ENCODE results near the gene HPCAL1.
"Not testable (repeated sequence)": the region's sequence is repeated elsewhere in the genome, so short reads cannot be mapped to it uniquely, and the experiment has no call there.

Gene HPCAL1

DNA sequence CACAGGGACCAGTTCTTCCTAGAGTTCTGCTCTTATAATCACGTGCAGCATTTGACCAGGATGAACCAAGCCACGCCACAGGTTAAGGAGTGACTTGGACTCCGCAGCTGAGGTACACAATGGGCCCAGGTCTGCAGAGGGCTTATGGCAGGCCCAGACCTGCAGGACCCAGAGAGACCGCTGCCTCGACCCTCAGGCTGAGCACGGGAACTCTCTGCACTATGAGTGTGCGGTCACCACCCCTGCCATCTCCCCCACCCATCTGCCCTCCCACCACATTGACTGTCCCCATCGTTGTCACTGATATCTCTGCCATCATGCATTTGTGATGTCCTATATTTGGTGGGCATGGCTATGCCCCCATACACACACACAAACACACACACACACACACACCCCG, 45.7 kb upstream of the HPCAL1 start:
- no peak for DNase-seq (ENCODE audit: low read depth)
- no peak for TF ChIP-seq CTCF (IDR thresholded peaks at IDR 0.05; ENCODE audit: low read depth, low read length, missing control alignments)
- no peak overlapping the region for H3K4me3 ChIP-seq (ENCODE audit: low read depth, low read length)

DNA sequence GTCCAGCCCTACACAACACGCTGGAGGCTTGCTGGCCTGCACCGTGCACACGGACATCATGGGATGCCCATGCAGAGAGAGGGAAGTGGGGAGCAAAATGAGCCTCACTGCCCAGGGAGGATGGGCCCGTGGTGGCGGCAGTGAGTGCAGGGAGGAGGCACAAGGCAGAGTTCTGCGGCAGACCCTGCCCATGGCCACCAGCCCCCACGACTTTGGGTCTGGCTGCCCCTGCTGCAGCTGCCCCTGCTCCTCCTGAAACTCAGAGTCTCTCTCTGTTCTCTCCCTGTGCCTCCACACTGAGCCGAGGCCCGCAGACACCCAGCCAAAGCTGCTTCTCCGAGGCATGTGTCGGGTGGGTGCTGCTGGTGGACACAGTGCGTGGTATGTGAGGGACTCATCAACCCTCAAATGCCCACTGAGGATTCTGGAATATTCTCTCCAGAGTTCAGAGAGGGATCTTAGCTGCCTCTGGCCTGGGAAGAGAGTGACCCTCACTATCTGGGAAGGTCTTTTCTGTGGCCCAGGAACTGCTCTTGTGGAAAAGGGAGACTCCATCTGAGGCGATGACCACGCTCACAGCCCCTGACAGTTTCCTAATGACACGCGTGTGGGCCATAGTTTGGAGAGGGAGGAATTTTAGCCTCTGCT, 45.1 kb upstream of the HPCAL1 start:
- no peak overlapping the region for H3K4me3 ChIP-seq (ENCODE audit: low read depth, low read length)
- no peak for TF ChIP-seq CTCF (IDR thresholded peaks at IDR 0.05; ENCODE audit: low read depth, low read length, missing control alignments)
- DNase-seq (ENCODE audit: low read depth), result no peak

DNA sequence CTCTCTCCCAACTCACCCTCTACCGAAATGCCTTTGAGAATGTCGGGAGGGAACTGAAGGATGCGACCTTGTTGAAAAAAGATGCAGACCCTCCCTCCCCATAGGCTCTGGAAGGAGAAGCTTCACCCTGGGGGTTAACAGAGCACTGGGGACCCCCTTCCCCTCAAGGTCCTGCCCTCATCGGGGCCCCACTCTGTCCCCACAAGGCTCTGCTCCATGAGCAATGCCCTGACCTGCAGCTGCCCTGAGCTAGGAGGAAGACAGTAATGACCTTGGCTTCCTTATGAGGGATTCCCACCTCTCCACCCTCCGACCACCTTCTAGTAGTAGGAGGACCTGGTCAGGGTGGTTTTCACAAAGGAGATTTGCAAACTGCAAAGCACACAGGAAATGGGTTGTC, 44.4 kb upstream of the HPCAL1 start:
- DNase-seq (ENCODE audit: low read depth), result no peak
- H3K4me3 ChIP-seq (ENCODE audit: low read depth, low read length), result no peak overlapping the region
- TF ChIP-seq CTCF (IDR thresholded peaks at IDR 0.05; ENCODE audit: low read depth, low read length, missing control alignments), result no peak

DNA sequence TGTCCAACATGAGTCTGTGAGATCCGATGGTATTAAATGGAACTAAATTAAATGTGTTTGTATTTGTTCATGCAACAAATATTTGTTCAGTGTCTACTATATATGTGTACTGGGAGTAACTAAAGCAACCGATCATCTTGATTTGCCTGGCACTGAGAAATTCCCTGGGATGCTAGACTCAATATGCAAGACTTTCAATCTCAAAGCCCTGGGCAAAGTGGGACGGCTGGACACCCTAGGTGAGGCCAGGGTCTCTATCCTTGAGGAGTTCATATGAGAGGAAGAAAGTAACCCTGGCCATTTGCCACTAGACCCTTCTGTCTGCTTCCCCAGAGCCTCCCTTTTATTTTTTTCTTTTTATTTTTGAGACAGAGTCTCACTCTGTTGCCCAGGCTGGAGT, 44.0 kb upstream of the HPCAL1 start:
- no peak for DNase-seq (ENCODE audit: low read depth)
- no peak for TF ChIP-seq CTCF (IDR thresholded peaks at IDR 0.05; ENCODE audit: low read depth, low read length, missing control alignments)
- H3K4me3 ChIP-seq (ENCODE audit: low read depth, low read length), result no peak overlapping the region

DNA sequence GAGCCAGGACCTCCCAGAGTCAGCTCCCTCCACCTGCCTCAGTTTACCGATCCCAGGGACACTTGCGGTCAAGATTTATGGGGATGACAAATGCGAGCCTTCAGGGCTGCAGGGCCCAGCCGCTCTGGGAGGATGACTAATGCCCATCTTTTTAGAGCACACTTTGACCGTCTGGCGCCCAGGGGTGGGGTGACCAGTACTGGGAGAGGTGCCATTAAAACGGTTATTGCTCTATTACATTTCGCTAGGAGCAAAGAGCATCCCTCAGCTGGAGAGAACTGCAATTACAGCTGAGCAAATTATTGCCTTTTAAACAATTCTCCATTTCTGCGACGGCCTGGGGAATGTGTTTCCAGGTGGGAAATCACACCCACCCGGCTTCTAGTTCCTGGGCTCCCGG, 42.6 kb upstream of the HPCAL1 start:
- TF ChIP-seq CTCF (IDR thresholded peaks at IDR 0.05; ENCODE audit: low read depth, low read length, missing control alignments), result no peak
- no peak for DNase-seq (ENCODE audit: low read depth)
- no peak overlapping the region for H3K4me3 ChIP-seq (ENCODE audit: low read depth, low read length)

DNA sequence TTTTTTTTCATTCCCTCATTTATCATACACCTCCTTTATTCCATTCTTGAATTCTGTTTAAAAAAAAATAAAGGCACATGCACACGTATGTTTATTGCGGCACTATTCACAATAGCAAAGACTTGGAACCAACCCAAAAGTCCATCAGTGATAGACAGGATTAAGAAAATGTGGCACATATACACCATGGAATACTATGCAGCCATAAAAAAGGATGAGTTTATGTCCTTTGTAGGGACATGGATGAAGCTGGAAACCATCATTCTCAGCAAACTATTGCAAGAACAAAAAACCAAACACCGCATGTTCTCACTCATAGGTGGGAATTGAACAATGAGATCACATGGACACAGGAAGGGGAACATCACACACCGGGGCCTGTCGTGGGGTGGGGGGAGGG, 39.2 kb upstream of the HPCAL1 start:
- DNase-seq (ENCODE audit: low read depth), result not testable (repeated sequence)

GRCh38 chr2:10264506-10265328, 38.0 kb upstream of the HPCAL1 start:
- DNase-seq (ENCODE audit: low read depth), result no peak
- no peak for TF ChIP-seq CTCF (IDR thresholded peaks at IDR 0.05; ENCODE audit: low read depth, low read length, missing control alignments)
- H3K4me3 ChIP-seq (ENCODE audit: low read depth, low read length), result no peak overlapping the region

More for the DNA sequence above, 39.2 kb upstream of the HPCAL1 start:
- not testable (repeated sequence) for H3K4me3 ChIP-seq (ENCODE audit: low read depth, low read length)

Measured in GM12864 (cell line).